Cortex of kidney (tissue), 1 donor: ENCODE results near the gene ACAD9.
"Not testable (repeated sequence)": the region's sequence is repeated elsewhere in the genome, so short reads cannot be mapped to it uniquely, and the experiment has no call there.

ENCODE experiments used
- DNase-seq: peaks from one replicate; lab custom pipeline; 2025; lab: John Stamatoyannopoulos, UW

Gene ACAD9

DNA sequence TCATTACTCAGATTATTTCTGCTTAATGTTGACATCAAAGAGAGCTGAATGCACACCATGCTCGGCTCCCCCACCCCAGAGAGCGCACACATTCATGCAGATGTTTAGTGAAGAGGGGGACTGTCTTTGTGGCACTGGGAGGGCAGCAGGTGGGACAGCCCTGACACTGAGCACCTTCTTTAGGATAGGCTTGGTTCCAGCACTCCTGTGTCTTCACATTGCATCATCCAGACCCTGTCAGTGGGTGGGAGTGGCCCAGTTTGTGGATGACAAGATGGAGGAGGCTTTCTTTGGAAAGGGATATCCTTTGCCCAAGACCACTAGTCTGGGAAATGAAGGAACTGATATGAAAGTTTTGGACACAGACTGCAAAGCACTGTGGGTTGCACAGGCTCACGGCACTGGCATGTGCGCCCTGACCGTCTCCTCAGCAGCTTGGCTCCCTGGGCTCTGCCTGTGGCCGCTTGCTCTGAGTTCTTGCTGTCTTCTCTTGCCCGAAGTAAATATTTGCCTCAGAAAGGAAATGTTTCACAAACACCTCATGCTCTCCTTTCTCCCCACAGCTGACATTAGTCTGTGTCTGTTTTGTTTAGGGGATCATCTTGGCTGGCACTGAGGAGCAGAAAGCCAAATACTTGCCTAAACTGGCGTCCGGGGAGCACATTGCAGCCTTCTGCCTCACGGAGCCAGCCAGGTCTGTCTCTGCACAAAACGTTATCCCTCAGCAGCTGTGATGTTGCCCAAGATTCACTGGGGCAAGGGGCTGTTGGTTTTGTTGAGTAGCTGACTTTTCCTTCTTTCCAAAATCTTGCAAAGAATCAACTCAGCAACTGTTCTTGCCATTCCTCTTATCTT is 16.6 kb downstream of the ACAD9 start:
- DNase-seq: no peak

DNA sequence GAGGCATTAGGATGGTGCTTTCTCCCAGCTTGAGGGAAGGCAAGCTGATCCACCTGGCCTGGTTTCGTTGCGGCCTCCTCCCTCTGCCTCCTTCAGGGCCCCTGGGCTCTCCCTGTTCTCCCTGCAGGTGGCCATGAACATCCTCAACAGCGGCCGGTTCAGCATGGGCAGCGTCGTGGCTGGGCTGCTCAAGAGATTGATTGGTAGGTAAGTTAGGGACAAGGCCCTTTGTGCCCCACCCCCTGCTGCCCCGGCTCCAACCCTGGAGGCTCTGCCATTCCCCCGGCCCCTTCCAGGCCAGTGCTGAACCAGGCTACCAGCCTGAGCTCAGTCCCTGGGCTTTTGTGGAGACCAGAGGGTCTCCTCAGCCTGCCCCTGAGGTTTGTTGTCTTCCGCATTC is 23.0 kb downstream of the ACAD9 start:
- DNase-seq: no peak

DNA sequence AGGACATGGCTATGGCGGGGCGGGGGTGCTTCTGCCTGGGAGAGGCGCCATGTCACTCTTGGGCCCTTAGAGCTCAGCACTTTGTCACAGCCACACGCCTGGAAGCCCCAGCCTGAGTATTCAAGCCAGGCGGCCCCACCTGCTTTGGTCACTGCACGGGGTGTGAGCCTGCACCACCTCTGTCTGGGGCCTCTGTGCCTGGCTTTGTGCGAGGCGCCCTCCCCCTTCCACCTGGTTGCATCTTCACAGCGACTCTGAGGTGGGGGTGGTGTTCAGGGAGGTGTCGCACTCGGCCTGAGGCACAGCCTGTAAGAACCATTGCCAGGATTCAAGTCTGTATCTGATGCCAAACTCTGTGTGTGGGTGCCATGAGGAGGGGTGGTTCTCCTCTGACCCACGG is 24.1 kb downstream of the ACAD9 start:
- DNase-seq: no peak

- no peak for DNase-seq
These were observed 26.8 kb downstream of the ACAD9 start for GRCh38 chr3:128906031-128906803.

- no peak for DNase-seq
These were observed 27.5 kb downstream of the ACAD9 start for GRCh38 chr3:128906804-128907525.

GRCh38 chr3:128907706-128908445 is 28.5 kb downstream of the ACAD9 start:
- no peak for DNase-seq

GRCh38 chr3:128908951-128909350 is 29.5 kb downstream of the ACAD9 start:
- DNase-seq: no peak

GRCh38 chr3:128910006-128910405 is 30.6 kb downstream of the ACAD9 start:
- DNase-seq: no peak

GRCh38 chr3:128911911-128912310 is 32.5 kb downstream of the ACAD9 start:
- no peak for DNase-seq

GRCh38 chr3:128914966-128915645 is 35.7 kb downstream of the ACAD9 start:
- no peak for DNase-seq

- DNase-seq: no peak
These were observed 37.9 kb downstream of the ACAD9 start for GRCh38 chr3:128917291-128917690.

GRCh38 chr3:128919988-128920387 is 40.6 kb downstream of the ACAD9 start:
- DNase-seq: no peak

DNA sequence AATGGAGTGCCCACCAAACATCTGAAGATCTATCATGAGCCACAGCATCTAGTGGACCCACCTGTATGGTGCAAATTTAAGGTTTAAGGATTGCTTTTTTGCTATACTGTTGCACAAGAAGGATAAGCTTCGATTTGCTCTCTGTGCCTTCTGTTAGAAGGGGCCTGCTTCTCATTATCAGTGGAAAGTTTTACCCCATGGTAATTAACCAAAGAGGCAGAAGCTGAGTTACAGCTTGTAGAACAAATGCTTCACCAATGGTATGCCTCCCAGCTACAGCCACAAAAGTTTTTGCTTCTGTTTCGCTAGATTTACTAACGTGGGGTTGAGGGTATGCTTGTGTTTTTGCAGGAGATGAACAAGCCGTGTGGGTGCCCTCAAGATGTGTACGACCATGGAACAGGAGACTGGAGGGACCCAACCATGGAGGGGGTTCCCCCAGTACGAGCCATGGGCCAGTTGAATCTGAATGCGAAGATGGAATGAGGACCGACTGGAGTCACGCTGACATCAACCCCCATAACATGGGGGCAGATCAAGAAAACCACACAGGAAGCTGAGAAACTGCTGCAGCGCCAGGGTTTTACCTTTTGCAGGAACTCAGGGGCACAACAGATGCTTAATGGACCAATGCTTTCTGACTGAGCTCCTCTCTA is 43.5 kb downstream of the ACAD9 start:
- DNase-seq: no peak

DNA sequence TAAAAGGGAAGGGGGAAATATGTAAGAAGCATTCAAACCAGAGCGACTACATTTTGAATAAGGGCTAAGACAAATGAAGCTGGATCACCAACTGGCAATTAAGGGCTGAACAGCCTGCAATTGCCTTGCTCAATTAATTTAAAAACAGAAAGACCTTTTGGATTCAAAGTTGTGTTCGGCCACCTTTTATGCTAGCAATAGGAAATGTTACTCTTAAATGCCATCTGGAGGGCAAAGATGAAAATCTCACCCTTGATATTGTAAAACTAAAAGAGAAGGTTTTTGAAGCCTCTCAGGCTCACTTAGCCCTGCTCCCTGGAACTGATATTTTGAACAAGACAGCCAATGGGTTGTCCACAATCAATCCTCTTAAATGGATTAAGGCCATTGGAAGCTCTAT is 44.2 kb downstream of the ACAD9 start:
- DNase-seq: no peak

DNA sequence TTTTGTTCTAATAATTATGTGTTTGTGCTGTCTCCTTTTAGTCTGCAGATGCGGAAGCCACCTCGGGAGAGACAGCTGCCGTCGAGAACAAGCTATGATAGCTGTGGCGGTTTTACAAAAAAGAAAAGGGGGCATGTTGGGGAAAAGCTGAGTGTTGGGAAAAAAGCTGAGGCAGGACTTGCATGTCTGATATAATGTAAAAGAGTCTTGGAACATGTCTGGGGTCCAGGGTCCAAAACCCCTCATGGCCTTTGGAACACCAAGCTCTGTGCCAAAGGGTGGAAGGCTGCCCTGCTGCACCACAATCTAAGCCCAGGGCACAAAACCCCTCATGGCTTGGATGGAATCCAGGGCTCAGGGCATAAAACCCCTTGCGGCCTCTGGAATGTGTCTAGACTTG is 44.6 kb downstream of the ACAD9 start:
- DNase-seq: not testable (repeated sequence)

DNA sequence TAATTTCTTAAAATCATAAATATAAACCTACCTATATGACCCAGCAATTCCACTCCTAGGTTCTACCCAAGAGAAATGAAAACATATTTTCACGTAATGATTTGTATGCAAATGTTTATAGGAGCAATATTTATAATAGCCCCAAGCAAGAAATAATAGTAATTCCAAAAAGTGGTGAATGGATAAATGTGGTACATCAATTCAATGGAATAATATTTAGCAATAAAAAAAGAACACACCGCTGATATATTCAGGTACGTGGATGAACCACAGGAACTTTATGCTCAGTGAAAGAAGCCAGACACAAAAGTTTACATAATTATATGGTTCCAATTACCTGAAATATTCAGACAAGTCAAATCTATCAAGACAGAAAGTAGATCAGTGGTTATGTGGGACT is 49.9 kb downstream of the ACAD9 start:
- no peak for DNase-seq

DNA sequence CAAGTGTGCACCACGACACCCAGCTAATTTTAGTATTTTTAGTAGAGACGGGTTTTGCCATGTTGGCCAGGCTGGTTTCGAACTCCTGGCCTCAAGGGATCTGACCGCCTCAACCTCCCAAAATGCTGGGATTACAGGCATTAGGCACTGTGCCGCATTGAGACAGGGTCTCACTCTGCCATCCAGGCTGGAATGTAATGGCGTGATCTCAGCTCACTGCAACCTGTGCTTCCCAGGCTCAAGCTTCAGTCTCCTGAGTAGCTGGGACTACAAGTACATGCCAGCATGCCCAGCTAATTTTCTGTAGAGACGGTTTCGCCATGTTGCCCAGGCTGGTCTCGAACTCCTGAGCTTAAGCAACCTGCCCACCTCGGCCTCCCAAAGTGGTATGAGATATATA is 51.6 kb downstream of the ACAD9 start:
- no peak for DNase-seq

GRCh38 chr3:128932516-128933212 is 53.2 kb downstream of the ACAD9 start:
- DNase-seq: no peak

DNA sequence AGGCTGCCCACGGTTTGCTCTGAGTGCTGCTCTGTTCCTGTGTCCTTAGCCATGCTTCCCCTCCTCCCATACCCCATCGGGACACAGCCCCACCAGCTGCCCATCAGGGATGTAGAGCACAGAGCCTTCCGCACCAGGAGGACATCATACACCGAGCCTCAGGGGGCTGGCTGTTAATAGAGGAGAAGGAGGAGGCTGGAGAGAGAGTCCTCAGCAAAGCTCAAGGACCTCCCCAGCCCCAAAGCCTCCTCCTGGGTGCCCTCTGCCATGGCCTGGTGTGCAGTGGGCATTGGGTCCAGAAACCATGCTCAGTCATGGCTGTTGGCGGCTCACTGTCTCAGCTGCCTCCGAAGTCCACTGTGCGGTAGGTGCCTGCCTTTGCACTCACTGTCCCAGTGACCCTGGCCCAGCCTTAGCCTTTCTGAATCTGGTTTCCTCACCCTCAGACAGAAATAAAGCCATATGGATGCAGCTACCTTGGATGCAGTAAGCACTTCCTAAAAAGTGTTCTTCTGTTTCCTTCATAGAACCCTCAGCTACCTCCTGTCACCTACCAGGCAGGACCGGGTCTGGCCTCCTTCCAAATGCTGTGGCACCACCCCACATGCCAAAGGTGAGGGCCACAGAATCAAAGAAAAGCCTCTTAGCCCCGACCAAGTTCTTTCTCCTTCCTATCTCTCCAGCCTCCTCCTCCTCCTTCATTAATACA is 53.9 kb downstream of the ACAD9 start:
- DNase-seq: no peak

- no peak for DNase-seq
These were observed 54.5 kb downstream of the ACAD9 start for GRCh38 chr3:128933922-128934253.
